Spleen (tissue), 7 donors: Measurements from ENCODE around the gene IQSEC1.

Source experiments
- POLR2A ChIP-seq, 3 donors: fragments of 450-650 bp; IDR thresholded peaks; one replicate each; pipeline ENCODE4 v1.5.1; 2017; ENCODE audit warnings: antibody characterized with exemption in 3 of 3, mild to moderate bottlenecking in 1 of 3
- POLR2AphosphoS5 ChIP-seq, 3 donors: sonication (generic); formaldehyde crosslinking; IDR thresholded peaks; one replicate each; pipeline ENCODE4 v1.5.1; 2017; ENCODE audit warnings: antibody characterized with exemption in 3 of 3
- TF ChIP-seq, protein P1 (sequence below), 11 experiments: fragments of 200-600 bp in 7 of 11; fragments of 450-650 bp in 4 of 11; sonication (generic) in 4 of 11; IDR thresholded peaks in 8 of 11; conservative IDR thresholded peaks in 3 of 11; 1 replicate in 7 of 11; 2 replicates in 4 of 11; pipeline versions ENCODE4 v1.4.0 to v1.8.0; 2016 to 2021; ENCODE audit warnings: antibody characterized with exemption in 11 of 11, inconsistent platforms in 4 of 11, mild to moderate bottlenecking in 1 of 11
- donor health status: DM: no; HTN: no; CAD: no; lungs with moderate emphysema.
- donor health status: DM: no; HTN: no; CAD: no.
- donor health status: DM: no; HTN: no; CAD: no.

DNA sequence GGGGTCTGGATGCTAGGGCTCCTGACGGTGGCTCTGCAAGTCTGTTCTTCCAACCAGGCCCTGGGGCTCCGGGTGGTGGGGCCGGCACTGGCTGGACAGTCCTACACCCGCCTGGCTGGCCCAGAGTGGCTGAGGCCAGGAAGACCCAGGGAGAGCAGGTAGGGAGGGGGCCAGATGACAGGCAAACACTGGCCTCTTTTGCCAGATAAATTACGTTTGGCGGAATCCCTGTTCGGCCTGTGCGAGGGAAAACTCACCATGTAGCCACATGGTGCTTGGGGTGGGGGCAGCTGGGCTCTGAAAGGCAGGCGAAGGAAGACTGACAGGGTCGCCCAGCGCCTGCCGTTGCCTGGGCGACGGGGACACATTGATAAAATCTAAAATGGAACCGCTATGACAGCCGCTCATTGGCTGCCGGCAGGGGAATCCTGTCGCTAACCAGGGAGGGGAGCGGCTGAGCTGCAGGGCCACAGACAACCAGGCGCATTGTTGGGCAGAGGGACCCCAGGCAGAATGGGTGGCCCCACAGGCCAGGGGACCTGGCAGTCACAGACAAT lies 30.4 kb downstream of the IQSEC1 start:
- TF ChIP-seq, protein P1, sequence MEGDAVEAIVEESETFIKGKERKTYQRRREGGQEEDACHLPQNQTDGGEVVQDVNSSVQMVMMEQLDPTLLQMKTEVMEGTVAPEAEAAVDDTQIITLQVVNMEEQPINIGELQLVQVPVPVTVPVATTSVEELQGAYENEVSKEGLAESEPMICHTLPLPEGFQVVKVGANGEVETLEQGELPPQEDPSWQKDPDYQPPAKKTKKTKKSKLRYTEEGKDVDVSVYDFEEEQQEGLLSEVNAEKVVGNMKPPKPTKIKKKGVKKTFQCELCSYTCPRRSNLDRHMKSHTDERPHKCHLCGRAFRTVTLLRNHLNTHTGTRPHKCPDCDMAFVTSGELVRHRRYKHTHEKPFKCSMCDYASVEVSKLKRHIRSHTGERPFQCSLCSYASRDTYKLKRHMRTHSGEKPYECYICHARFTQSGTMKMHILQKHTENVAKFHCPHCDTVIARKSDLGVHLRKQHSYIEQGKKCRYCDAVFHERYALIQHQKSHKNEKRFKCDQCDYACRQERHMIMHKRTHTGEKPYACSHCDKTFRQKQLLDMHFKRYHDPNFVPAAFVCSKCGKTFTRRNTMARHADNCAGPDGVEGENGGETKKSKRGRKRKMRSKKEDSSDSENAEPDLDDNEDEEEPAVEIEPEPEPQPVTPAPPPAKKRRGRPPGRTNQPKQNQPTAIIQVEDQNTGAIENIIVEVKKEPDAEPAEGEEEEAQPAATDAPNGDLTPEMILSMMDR (IDR thresholded peaks at IDR 0.05 in 8 of 11, conservative IDR thresholded peaks at IDR 0.05 in 3 of 11) = no peak
- TF ChIP-seq POLR2A (IDR thresholded peaks at IDR 0.05) = no peak
- no peak for TF ChIP-seq POLR2AphosphoS5 (IDR thresholded peaks at IDR 0.05)
